Measurements from ENCODE around the gene GPR135.

DNA sequence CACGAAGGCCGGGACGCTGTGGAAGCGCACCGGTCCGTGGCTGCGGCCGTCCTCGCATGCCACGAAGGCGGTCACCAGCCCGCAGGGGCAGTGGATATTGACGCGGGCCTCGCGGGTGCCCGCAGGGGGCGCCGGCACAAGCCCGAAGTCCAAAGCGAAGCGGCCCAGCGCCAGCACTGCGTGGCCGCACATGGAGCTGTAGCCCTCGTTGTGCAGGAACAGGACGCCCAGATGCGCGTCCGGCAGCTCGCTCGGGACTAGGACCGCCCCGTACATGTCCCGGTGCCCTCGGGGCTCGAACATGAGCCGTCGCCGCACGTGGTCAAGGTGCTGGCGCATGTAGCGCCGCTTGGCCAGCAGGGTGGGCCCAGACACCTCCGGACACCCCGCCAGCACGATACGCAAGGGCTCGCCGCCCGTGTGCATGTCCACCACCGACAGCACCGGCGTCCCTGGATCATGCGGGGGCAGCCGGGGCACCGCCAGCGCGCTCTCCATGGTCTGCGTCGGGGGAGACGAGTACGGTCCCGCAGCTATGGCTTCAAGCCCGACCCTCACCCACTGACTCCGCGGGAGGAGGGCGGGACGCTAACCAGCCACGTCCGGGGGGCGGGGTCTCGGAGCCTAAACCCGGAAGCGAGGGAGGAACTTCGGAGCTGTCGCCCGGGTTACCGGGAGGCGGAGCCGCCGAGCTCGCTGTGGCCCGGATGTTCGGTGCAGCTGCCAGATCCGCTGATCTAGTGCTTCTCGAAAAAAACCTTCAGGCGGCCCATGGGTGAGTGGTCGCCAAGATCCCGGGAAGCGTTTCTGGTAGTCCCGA, 18.8 kb upstream of the GPR135 start, which contains the start of the genes JKAMP and L3HYPDH:
- TF ChIP-seq, protein P1, sequence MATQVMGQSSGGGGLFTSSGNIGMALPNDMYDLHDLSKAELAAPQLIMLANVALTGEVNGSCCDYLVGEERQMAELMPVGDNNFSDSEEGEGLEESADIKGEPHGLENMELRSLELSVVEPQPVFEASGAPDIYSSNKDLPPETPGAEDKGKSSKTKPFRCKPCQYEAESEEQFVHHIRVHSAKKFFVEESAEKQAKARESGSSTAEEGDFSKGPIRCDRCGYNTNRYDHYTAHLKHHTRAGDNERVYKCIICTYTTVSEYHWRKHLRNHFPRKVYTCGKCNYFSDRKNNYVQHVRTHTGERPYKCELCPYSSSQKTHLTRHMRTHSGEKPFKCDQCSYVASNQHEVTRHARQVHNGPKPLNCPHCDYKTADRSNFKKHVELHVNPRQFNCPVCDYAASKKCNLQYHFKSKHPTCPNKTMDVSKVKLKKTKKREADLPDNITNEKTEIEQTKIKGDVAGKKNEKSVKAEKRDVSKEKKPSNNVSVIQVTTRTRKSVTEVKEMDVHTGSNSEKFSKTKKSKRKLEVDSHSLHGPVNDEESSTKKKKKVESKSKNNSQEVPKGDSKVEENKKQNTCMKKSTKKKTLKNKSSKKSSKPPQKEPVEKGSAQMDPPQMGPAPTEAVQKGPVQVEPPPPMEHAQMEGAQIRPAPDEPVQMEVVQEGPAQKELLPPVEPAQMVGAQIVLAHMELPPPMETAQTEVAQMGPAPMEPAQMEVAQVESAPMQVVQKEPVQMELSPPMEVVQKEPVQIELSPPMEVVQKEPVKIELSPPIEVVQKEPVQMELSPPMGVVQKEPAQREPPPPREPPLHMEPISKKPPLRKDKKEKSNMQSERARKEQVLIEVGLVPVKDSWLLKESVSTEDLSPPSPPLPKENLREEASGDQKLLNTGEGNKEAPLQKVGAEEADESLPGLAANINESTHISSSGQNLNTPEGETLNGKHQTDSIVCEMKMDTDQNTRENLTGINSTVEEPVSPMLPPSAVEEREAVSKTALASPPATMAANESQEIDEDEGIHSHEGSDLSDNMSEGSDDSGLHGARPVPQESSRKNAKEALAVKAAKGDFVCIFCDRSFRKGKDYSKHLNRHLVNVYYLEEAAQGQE (IDR thresholded peaks at IDR 0.05; ENCODE audit: insufficient read depth in 1 of 2, low read depth in 2 of 2, low read length in 2 of 2), result peak in 1 of 2 experiments; percentile 52; a peak in 1 of 4 replicates
- TF ChIP-seq POLR2AphosphoS5 (IDR thresholded peaks at IDR 0.05; ENCODE audit: low read depth, low read length), result peak; percentile 83
- TF ChIP-seq SIN3A (IDR thresholded peaks at IDR 0.05; ENCODE audit: borderline replicate concordance, insufficient read depth, low read length), result no peak
- no peak for TF ChIP-seq TAF1 (IDR thresholded peaks at IDR 0.05; ENCODE audit: borderline replicate concordance, insufficient read depth, low read length)

Data from PFSK-1 (cell line).